ENCODE results near the gene ACTL7B.

DNA sequence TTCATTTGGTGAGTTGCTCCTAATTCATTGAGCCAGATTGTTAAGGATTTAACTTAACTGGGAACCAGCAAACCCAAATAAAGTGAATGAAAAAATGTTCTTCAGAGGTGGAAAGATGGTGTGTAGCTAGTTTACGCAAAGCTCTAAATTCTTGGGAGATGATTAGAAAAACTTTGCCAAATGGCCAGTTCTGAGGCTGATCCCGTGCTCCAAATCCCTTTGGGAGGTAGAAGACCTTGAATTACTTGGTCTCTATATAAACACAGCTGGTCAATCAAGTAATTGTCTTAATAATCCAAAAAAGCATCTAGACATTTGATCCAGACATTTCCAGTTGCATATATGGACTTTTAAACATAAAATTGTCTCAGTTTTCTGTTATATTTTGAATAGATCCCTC, 11.4 kb downstream of the ACTL7B start:
- TF ChIP-seq TAF1 (IDR thresholded peaks at IDR 0.05; ENCODE audit: borderline replicate concordance, low read depth, low read length) = no peak
- TF ChIP-seq TEAD4 (IDR thresholded peaks at IDR 0.05; ENCODE audit: borderline replicate concordance, insufficient read depth) = no peak
- TF ChIP-seq CTCF (IDR thresholded peaks at IDR 0.05) = no peak
- no peak for TF ChIP-seq TCF12 (IDR thresholded peaks at IDR 0.05)
